Measurements from ENCODE around the gene OPRL1. TPM values are rescaled to one million over a fixed set of nuclear protein-coding genes. Genes with fewer than 3 reads are reported as not detected.

OPRL1 gene
- total and polyA plus RNA-seq, 2 donors (not counting 1 experiment from before 2014, with no cell fraction given): 3.5 to 6.2 TPM

DNA sequence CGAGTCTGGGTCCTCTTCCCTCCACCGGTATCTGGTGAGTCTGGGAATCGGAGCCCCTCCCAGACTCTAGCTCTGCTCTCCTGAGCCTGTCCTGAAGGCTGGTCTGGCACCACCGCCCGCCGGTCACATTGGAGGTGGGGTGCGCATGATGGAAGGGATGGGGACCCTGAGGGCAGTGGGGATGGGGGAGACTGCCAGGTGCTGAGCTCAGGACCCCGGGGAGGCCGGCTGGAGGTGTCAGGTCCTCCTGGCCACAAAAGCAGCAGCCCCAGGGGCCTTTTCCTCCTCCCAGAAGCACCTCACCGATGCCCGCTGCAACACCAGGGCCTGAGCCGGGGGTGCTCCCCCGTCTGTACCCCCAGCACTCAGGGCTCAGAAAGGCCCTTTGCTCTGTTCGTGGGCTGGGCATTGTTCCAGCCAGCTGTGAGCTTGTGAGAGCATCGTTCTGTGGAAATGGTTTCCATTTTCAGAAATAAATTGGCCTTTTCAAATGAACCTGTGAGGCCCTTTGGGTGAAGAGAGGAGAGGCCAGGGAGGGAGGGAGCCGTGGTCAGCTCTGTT lies 30.0 kb downstream of the OPRL1 start:
- CTCF ChIA-PET: interaction anchor here (4.6 kb wide), 1 partner anchor 11 kb away, joined by 23 read pairs; no protein-coding TSS in a partner anchor
- intact Hi-C loops (cut with micrococcal nuclease): no loop called here
- Histone ChIP-seq H3K27ac (ENCODE audit: low read length in 2 of 2) (no peak overlapping the region), H3K4me2 (replicated peaks; ENCODE audit: low read depth, low read length, poor library complexity, severe bottlenecking) (no peak overlapping the region), H4K20me1 (ENCODE audit: control insufficient read depth, insufficient read depth, low read length, poor library complexity, severe bottlenecking) (no peaks in the 10 kb centered on the region), H3K27me3 (replicated peaks in 1 of 4; ENCODE audit: control extremely low read depth in 1 of 4, control insufficient read depth in 3 of 4, insufficient read depth in 4 of 4, low read length in 3 of 4) (peaks cover 0 to 3% (median 0%) of the 10 kb centered on the region in 4 experiments), H2AFZ (ENCODE audit: insufficient read depth, low read depth, low read length, poor library complexity, severe bottlenecking) (no peak overlapping the region), H3K79me2 (ENCODE audit: control insufficient read depth, insufficient read depth, low read length) (no peaks in the 10 kb centered on the region), H3K4me1 (ENCODE audit: control insufficient read depth in 2 of 2, insufficient read depth in 2 of 2, low read length in 2 of 2) (peaks cover 20 to 41% of the 10 kb centered on the region in 2 donors), H3K9me3 (ENCODE audit: control extremely low read depth in 1 of 3, control insufficient read depth in 2 of 3, insufficient read depth in 1 of 3, low read length in 2 of 3) (no peaks in the 10 kb centered on the region), H3K36me3 (replicated peaks in 1 of 2; ENCODE audit: control extremely low read depth in 1 of 2, control insufficient read depth in 1 of 2, extremely low read depth in 1 of 2, insufficient read depth in 2 of 2, low read length in 1 of 2) (no peaks in the 10 kb centered on the region), H3K4me3 (ENCODE audit: control extremely low read depth in 1 of 5, extremely low read depth in 1 of 5, insufficient read depth in 1 of 5, low read depth in 2 of 5, low read length in 4 of 5) (no peak overlapping the region), H3K9ac (ENCODE audit: low read length) (no peak overlapping the region)
- H3K4me1 Mint-ChIP-seq: peaks cover 36% of the 10 kb centered on the region
- WGBS (ENCODE audit: insufficient coverage): 78% methylated on average over 15 of the region's 16 CpGs
- no peak overlapping the region for H3K27ac Mint-ChIP-seq
- H3K4me3 Mint-ChIP-seq: no peak overlapping the region
- ATAC-seq (ENCODE audit: low read depth): no peak
- no peaks in the 10 kb centered on the region for H3K27me3 Mint-ChIP-seq
- no peak for TF ChIP-seq EZH2 (IDR thresholded peaks at IDR 0.05; ENCODE audit: borderline replicate concordance, insufficient read depth, low read depth, low read length, poor library complexity, severe bottlenecking)
- TF ChIP-seq, protein P1, sequence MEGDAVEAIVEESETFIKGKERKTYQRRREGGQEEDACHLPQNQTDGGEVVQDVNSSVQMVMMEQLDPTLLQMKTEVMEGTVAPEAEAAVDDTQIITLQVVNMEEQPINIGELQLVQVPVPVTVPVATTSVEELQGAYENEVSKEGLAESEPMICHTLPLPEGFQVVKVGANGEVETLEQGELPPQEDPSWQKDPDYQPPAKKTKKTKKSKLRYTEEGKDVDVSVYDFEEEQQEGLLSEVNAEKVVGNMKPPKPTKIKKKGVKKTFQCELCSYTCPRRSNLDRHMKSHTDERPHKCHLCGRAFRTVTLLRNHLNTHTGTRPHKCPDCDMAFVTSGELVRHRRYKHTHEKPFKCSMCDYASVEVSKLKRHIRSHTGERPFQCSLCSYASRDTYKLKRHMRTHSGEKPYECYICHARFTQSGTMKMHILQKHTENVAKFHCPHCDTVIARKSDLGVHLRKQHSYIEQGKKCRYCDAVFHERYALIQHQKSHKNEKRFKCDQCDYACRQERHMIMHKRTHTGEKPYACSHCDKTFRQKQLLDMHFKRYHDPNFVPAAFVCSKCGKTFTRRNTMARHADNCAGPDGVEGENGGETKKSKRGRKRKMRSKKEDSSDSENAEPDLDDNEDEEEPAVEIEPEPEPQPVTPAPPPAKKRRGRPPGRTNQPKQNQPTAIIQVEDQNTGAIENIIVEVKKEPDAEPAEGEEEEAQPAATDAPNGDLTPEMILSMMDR (IDR thresholded peaks at IDR 0.05): no peak
- no peak for DNase-seq
- no peaks in the 10 kb centered on the region for H3K9me3 Mint-ChIP-seq (ENCODE audit: insufficient read depth)
- POLR2A ChIA-PET: no interaction called here

DNA sequence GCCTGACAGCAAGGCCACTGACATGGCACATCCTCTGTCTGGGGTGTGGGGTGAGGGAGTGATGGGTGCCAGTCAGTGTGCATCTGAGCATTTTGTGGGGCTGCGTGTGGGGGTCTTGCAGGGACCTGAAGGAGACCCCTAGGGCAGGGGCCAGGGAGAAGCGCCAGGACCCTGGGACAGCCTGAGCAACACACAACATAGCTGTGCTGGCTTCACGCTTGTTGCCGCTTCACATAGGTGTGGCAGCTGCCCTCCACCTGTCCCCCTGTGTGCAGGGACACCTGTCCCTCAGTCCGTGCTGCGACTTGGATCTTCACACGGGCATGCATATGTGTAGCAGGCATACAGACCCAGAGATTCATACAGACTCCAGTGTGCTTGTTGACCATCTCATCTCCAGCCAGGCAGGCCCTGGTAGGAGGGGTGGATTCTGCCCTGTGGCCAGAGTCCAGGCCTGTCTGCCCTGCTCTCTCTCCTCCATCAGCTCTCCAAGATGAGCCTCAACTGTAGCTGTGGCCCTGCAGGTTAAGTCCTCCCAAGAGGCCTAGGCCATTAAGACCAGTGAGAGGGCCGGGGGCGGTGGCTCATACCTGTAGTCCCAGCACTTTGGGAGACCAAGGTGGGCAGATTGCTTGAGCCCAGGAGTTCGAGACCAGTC lies 30.7 kb downstream of the OPRL1 start:
- Mint-ChIP-seq H3K27ac (no peak overlapping the region), H3K4me3 (no peak overlapping the region), H3K9me3 (ENCODE audit: insufficient read depth) (no peaks in the 10 kb centered on the region), H3K4me1 (peaks cover 36% of the 10 kb centered on the region), H3K27me3 (no peaks in the 10 kb centered on the region)
- no peak for ATAC-seq (ENCODE audit: low read depth)
- Histone ChIP-seq H3K4me2 (replicated peaks; ENCODE audit: low read depth, low read length, poor library complexity, severe bottlenecking) (no peak overlapping the region), H3K79me2 (ENCODE audit: control insufficient read depth, insufficient read depth, low read length) (no peaks in the 10 kb centered on the region), H3K4me3 (ENCODE audit: control extremely low read depth in 1 of 5, extremely low read depth in 1 of 5, insufficient read depth in 1 of 5, low read depth in 2 of 5, low read length in 4 of 5) (no peak overlapping the region), H3K27ac (ENCODE audit: low read length in 2 of 2) (no peak overlapping the region), H3K9ac (ENCODE audit: low read length) (no peak overlapping the region), H3K27me3 (replicated peaks in 1 of 4; ENCODE audit: control extremely low read depth in 1 of 4, control insufficient read depth in 3 of 4, insufficient read depth in 4 of 4, low read length in 3 of 4) (peaks cover 0 to 3% (median 0%) of the 10 kb centered on the region in 4 experiments), H2AFZ (ENCODE audit: insufficient read depth, low read depth, low read length, poor library complexity, severe bottlenecking) (no peak overlapping the region), H3K4me1 (ENCODE audit: control insufficient read depth in 2 of 2, insufficient read depth in 2 of 2, low read length in 2 of 2) (peaks cover 20 to 41% of the 10 kb centered on the region in 2 donors), H3K36me3 (replicated peaks in 1 of 2; ENCODE audit: control extremely low read depth in 1 of 2, control insufficient read depth in 1 of 2, extremely low read depth in 1 of 2, insufficient read depth in 2 of 2, low read length in 1 of 2) (no peaks in the 10 kb centered on the region), H4K20me1 (ENCODE audit: control insufficient read depth, insufficient read depth, low read length, poor library complexity, severe bottlenecking) (no peaks in the 10 kb centered on the region), H3K9me3 (ENCODE audit: control extremely low read depth in 1 of 3, control insufficient read depth in 2 of 3, insufficient read depth in 1 of 3, low read length in 2 of 3) (no peaks in the 10 kb centered on the region)
- POLR2A ChIA-PET: interaction anchor here (0.6 kb wide), 1 partner anchor 46 kb away, joined by 3 read pairs; no protein-coding TSS in a partner anchor
- TF ChIP-seq, protein P1 (IDR thresholded peaks at IDR 0.05): no peak
- no peak for TF ChIP-seq EZH2 (IDR thresholded peaks at IDR 0.05; ENCODE audit: borderline replicate concordance, insufficient read depth, low read depth, low read length, poor library complexity, severe bottlenecking)
- CTCF ChIA-PET: interaction anchor here (1.6 to 4.6 kb wide), 2 partner anchors 9 to 11 kb away, joined by 4 to 23 read pairs; no protein-coding TSS in a partner anchor
- 97% methylated on average over 10 of the region's 10 CpGs for WGBS (ENCODE audit: insufficient coverage)
- intact Hi-C loops (cut with micrococcal nuclease): no loop called here
- DNase-seq: no peak

Data from B cell (primary cell).